H1 (cell line): ENCODE results near the gene EIF4E. TPM values are rescaled to one million over a fixed set of nuclear protein-coding genes. Genes with fewer than 3 reads are reported as not detected.
"Not testable (repeated sequence)": the region's sequence is repeated elsewhere in the genome, so short reads cannot be mapped to it uniquely, and the experiment has no call there.

Source experiments
- CTCF ChIA-PET: fragments of 300-600 bp; sonication (Branson Sonifier 250); formaldehyde crosslinking; loops from one replicate; lab custom pipeline; 2021; ENCODE audit not compliant: partially characterized antibody; lab: Charles Lee
- POLR2A ChIA-PET: fragments of 300-600 bp; sonication (Branson Sonifier 250); formaldehyde crosslinking; loops from one replicate; lab custom pipeline; 2021; ENCODE audit warnings: inconsistent platforms; ENCODE audit not compliant: partially characterized antibody; lab: Charles Lee
- DNase-seq, 2 experiments: peaks; one replicate each; pipeline versions ENCODE4 v3.0.0 to v3.0.0-alpha.2; 2010 to 2022; ENCODE audit warnings: low spot score in 2 of 2, low read depth in 1 of 2, mixed read lengths in 1 of 2
- FAIRE-seq: peaks from 2 replicates; lab custom pipeline; 2011; peaks lifted over from hg19 to GRCh38; lab: Jason Lieb, UNC
- H2AFZ ChIP-seq: 2 replicates; pipeline ENCODE4 v1.8.1; 2012; ENCODE audit warnings: low read length, inconsistent platforms
- H2AK5ac ChIP-seq: 2 replicates; pipeline ENCODE4 v1.6.1; 2013; ENCODE audit warnings: low read depth, low read length
- H2BK120ac ChIP-seq: replicated peaks from 2 replicates; pipeline ENCODE3; 2013; ENCODE audit warnings: low read depth, low read length, inconsistent platforms
- H2BK12ac ChIP-seq: 2 replicates; pipeline ENCODE4 v1.6.1; 2013; ENCODE audit warnings: low read depth, low read length
- H2BK15ac ChIP-seq: 2 replicates; pipeline ENCODE4 v1.6.1; 2013; ENCODE audit warnings: low read length
- H2BK20ac ChIP-seq: 2 replicates; pipeline ENCODE4 v1.6.1; 2013; ENCODE audit warnings: low read length
- H2BK5ac ChIP-seq: 2 replicates; pipeline ENCODE4 v1.6.1; 2013; ENCODE audit warnings: low read depth, low read length
- H3K14ac ChIP-seq: 2 replicates; pipeline ENCODE4 v1.6.1; 2013; ENCODE audit warnings: inconsistent platforms; ENCODE audit not compliant: insufficient read length
- H3K18ac ChIP-seq: 2 replicates; pipeline ENCODE4 v1.6.1; 2013; ENCODE audit warnings: low read length; ENCODE audit errors: extremely low read depth
- H3K23ac ChIP-seq: 2 replicates; pipeline ENCODE4 v1.6.1; 2013; ENCODE audit warnings: inconsistent platforms; ENCODE audit not compliant: insufficient read length
- H3K23me2 ChIP-seq: 2 replicates; pipeline ENCODE4 v1.6.1; 2013; ENCODE audit warnings: low read depth, low read length
- H3K27ac ChIP-seq: 2 replicates; pipeline ENCODE4 v1.6.1; 2011; ENCODE audit warnings: low read depth, low read length, inconsistent platforms
- H3K27me3 ChIP-seq, 4 experiments: replicated peaks in 1 of 4; 1 replicate in 1 of 4; 2 replicates in 3 of 4; pipeline versions ENCODE4 v1.6.1 to v1.8.1; 2011 to 2013; ENCODE audit warnings: low read length in 3 of 4, mild to moderate bottlenecking in 3 of 4, inconsistent platforms in 2 of 4, mixed read lengths in 2 of 4, moderate library complexity in 1 of 4; ENCODE audit not compliant: control insufficient read depth in 3 of 4, insufficient read depth in 3 of 4; ENCODE audit errors: extremely low read depth in 1 of 4
- H3K36me3 ChIP-seq, 4 experiments: 2 replicates each; pipeline versions ENCODE4 v1.6.1 to v1.8.1; 2011 to 2013; ENCODE audit warnings: mild to moderate bottlenecking in 4 of 4, low read length in 3 of 4, moderate library complexity in 2 of 4, control low read depth in 1 of 4, inconsistent platforms in 1 of 4; ENCODE audit not compliant: insufficient read depth in 4 of 4, control insufficient read depth in 2 of 4
- H3K4ac ChIP-seq: replicated peaks from 2 replicates; pipeline ENCODE3; 2013; ENCODE audit warnings: low read length, low read depth, mixed read lengths, inconsistent platforms; ENCODE audit not compliant: insufficient read length
- H3K4me1 ChIP-seq, 4 experiments: replicated peaks in 1 of 4; 1 replicate in 1 of 4; 2 replicates in 3 of 4; pipeline versions ENCODE4 v1.6.1 to v1.8.1; 2011 to 2013; ENCODE audit warnings: low read length in 3 of 4, inconsistent platforms in 2 of 4, mixed read lengths in 1 of 4; ENCODE audit not compliant: insufficient read depth in 4 of 4, control insufficient read depth in 3 of 4
- H3K4me2 ChIP-seq, 2 experiments: 2 replicates each; pipeline versions ENCODE4 v1.6.1 to v1.8.1; 2011 to 2013; ENCODE audit warnings: low read depth in 2 of 2, low read length in 2 of 2, control low read depth in 1 of 2, inconsistent platforms in 1 of 2, mild to moderate bottlenecking in 1 of 2; ENCODE audit not compliant: insufficient read depth in 1 of 2
- H3K4me3 ChIP-seq, 4 experiments: fragments of 200-600, 300-600 bp in 1 of 4; sonication (generic), shearing (Covaris generic), sonication (Bioruptor Twin) in 1 of 4; 2 replicates each; pipeline versions ENCODE4 v1.5.1 to v1.8.1; 2011 to 2016; ENCODE audit warnings: low read length in 4 of 4, low read depth in 3 of 4, control low read depth in 2 of 4, inconsistent platforms in 2 of 4, mild to moderate bottlenecking in 2 of 4, mixed read lengths in 1 of 4, moderate library complexity in 1 of 4; ENCODE audit not compliant: insufficient read depth in 2 of 4; ENCODE audit errors: extremely low read depth in 1 of 4
- H3K56ac ChIP-seq: replicated peaks from 2 replicates; pipeline ENCODE3; 2013; ENCODE audit warnings: low read depth, mild to moderate bottlenecking, mixed read lengths, low read length, inconsistent platforms; ENCODE audit not compliant: insufficient read length
- H3K79me1 ChIP-seq: 2 replicates; pipeline ENCODE4 v1.6.1; 2013; ENCODE audit warnings: low read depth, low read length, control low read depth
- H3K79me2 ChIP-seq, 2 experiments: 2 replicates each; pipeline versions ENCODE4 v1.6.1 to v1.8.1; 2012 to 2013; ENCODE audit warnings: low read length in 2 of 2, mild to moderate bottlenecking in 2 of 2, inconsistent platforms in 1 of 2; ENCODE audit not compliant: insufficient read depth in 2 of 2, control insufficient read depth in 1 of 2
- H3K9ac ChIP-seq, 4 experiments: replicated peaks in 1 of 4; 1 replicate in 1 of 4; 2 replicates in 3 of 4; pipeline versions ENCODE4 v1.6.1 to v1.8.1; 2011 to 2013; ENCODE audit warnings: low read depth in 3 of 4, low read length in 3 of 4, control low read depth in 2 of 4, mild to moderate bottlenecking in 2 of 4, moderate library complexity in 2 of 4, inconsistent platforms in 1 of 4; ENCODE audit errors: extremely low read depth in 1 of 4
- H3K9me3 ChIP-seq, 2 experiments: 2 replicates each; pipeline versions ENCODE4 v1.6.1 to v1.8.1; 2012 to 2013; ENCODE audit warnings: mild to moderate bottlenecking in 2 of 2, moderate library complexity in 2 of 2, control low read depth in 1 of 2, inconsistent platforms in 1 of 2, low read depth in 1 of 2, low read length in 1 of 2, mixed read lengths in 1 of 2; ENCODE audit not compliant: insufficient read depth in 2 of 2
- H4K20me1 ChIP-seq, 2 experiments: replicated peaks in 1 of 2; 2 replicates each; pipeline versions ENCODE3 to v1.8.1; 2011 to 2013; ENCODE audit warnings: inconsistent platforms in 2 of 2, low read length in 2 of 2, mild to moderate bottlenecking in 1 of 2; ENCODE audit not compliant: insufficient read depth in 2 of 2, control insufficient read depth in 1 of 2
- H4K5ac ChIP-seq: 2 replicates; pipeline ENCODE4 v1.6.1; 2013; ENCODE audit warnings: low read length, low read depth, mixed read lengths, inconsistent platforms; ENCODE audit not compliant: insufficient read length
- H4K8ac ChIP-seq: 2 replicates; pipeline ENCODE4 v1.8.0; 2013; ENCODE audit warnings: mild to moderate bottlenecking, moderate library complexity, low read length, inconsistent platforms; ENCODE audit not compliant: insufficient read depth; ENCODE audit errors: extremely low read depth
- H4K91ac ChIP-seq: replicated peaks from 2 replicates; pipeline ENCODE3; 2013; ENCODE audit warnings: low read length, mixed read lengths, inconsistent platforms; ENCODE audit not compliant: insufficient read length
- WGBS, 2 experiments: shearing (Covaris generic) in 1 of 2; methylation state at CpG; one replicate each; pipeline versions ENCODE4 v1.1.6 to v1.1.7; 2013 to 2015; ENCODE audit warnings: low lambda C conversion rate in 2 of 2, mixed read lengths in 2 of 2, inconsistent platforms in 1 of 2, low coverage in 1 of 2, missing lambda C conversion rate in 1 of 2; ENCODE audit not compliant: insufficient replicate concordance in 2 of 2, insufficient coverage in 1 of 2, insufficient read length in 1 of 2; ENCODE audit errors: extremely low coverage in 1 of 2, missing lambda C conversion rate in 1 of 2; 5-methylcytosine and 5-hydroxymethylcytosine counted together
- polyA plus RNA-seq, 7 experiments: library from polyadenylated mRNA; depleted of rRNA in 3 of 7; stranded (reverse) in 5 of 7; unstranded in 2 of 7; fragments of >200 nt in 5 of 7; fragments of 200-250 nt in 2 of 7; gene quantifications; 1 replicate in 5 of 7; 2 replicates in 1 of 7; 4 replicates in 1 of 7; pipeline versions ENCODE4 v1.2.1 to v1.2.3, GENCODE V29; 2011 to 2013; ENCODE audit warnings: missing spikeins in 2 of 7, mixed read lengths in 2 of 7
- total RNA-seq: library from RNA; stranded (reverse); fragmentation: NEBNext Ultra II Directional; extraction: Animal tissue kit (Norgen Biotek cat#: 25700); gene quantifications from 2 replicates; pipeline ENCODE4 v1.2.1, GENCODE V29; 2021

Gene EIF4E
- total and polyA plus RNA-seq, 2 of the 8 experiments (the other 6 are each of a cell fraction or from before 2014, with no cell fraction given): 59.6 to 185 TPM

- H3K27me3 ChIP-seq, H4K91ac ChIP-seq, H2BK20ac ChIP-seq, H3K23me2 ChIP-seq, H4K20me1 ChIP-seq, H3K79me1 ChIP-seq, H3K79me2 ChIP-seq, FAIRE-seq, H3K4me1 ChIP-seq, H2AK5ac ChIP-seq, POLR2A ChIA-PET, H3K36me3 ChIP-seq, H3K18ac ChIP-seq, H3K9me3 ChIP-seq, H3K14ac ChIP-seq, H2BK15ac ChIP-seq, H2AFZ ChIP-seq, H3K27ac ChIP-seq, H3K56ac ChIP-seq, H3K4me3 ChIP-seq, H3K9ac ChIP-seq, H3K4ac ChIP-seq, H2BK12ac ChIP-seq, H4K5ac ChIP-seq, H2BK120ac ChIP-seq, H2BK5ac ChIP-seq, DNase-seq, H3K4me2 ChIP-seq, H3K23ac ChIP-seq, H4K8ac ChIP-seq: not testable (repeated sequence)
- 78% methylated on average over 3 of the region's 3 CpGs; no CpG with 5 or more reads in 1 of the 2 experiments for WGBS, 2 experiments
- CTCF ChIA-PET: interaction anchor here (0.7 to 0.9 kb wide), 2 partner anchors 133 to 144 kb away, joined by 3 to 4 read pairs; no protein-coding TSS in a partner anchor
Measured at GRCh38 chr4:98872120-98872906, 56.6 kb downstream of the EIF4E start.
